ENCODE results near the gene SHH.
"Not testable (repeated sequence)": the region's sequence is repeated elsewhere in the genome, so short reads cannot be mapped to it uniquely, and the experiment has no call there.

The SHH gene

DNA sequence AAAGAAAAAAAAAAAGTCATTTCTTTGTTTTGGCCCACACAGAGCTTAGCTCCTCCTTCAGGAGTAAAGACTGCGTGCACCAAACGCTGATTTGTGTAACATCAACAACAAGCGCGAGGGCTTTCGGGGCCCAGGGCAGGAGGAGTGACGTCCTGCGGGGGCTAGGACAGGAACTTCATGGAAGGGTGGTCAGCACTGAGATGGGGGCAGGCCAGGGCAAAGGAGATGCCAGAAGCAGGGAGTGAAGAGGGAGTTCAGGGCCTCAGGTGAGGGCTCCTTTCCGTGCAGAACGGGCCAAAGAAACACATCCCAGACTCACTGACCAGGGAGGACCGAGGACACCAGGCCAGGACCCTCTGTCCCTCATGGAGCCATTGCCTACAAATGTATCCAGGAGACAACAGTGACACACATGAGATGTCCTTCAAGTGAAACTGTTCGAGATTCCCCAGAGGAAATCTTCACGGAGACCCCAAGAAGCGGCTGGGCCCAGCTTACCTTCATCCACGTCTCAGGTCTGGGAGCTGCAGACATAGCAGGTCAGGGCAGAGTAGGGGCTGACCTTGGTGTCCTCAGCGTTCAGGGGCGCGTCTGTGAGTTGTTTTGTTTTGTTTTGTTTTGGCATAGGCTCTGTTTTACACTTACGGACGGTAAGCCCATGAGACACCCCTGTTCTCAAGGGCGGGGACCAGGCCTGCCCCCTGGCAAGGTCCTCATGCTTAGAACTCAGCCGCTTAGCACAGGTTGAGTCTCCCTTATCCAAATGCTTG is 30.4 kb upstream of the SHH start:
- DNase-seq: no peak

DNA sequence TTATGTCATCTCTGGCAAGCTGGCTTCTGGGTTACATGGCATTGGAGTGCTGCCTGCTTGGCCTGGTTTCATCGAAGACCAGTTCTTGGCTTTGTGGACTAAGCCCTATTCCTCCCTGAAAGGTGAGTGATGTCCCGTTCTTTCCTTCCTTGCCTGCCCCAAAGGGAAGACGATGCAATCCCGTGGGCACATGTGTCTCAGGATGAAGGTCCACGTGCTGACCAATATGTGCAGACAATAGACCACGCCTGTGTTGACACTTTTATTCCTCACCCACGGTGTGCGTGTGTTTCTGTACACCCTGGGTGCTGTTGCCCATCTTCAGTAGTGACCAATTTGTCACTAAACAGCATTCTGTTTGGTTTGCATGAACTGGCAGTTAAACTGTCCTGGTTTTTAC is 28.6 kb upstream of the SHH start:
- no peak for DNase-seq

- DNase-seq: no peak
These were observed 28.1 kb upstream of the SHH start for GRCh38 chr7:155840262-155840885.

- DNase-seq: no peak
These were observed 27.2 kb upstream of the SHH start for GRCh38 chr7:155839461-155839860.

- not testable (repeated sequence) for DNase-seq
These were observed 26.0 kb upstream of the SHH start for GRCh38 chr7:155838312-155838711.

- no peak for DNase-seq
These were observed 24.8 kb upstream of the SHH start for GRCh38 chr7:155837126-155837479.

GRCh38 chr7:155836216-155837125 is 24.2 kb upstream of the SHH start:
- no peak for DNase-seq

DNA sequence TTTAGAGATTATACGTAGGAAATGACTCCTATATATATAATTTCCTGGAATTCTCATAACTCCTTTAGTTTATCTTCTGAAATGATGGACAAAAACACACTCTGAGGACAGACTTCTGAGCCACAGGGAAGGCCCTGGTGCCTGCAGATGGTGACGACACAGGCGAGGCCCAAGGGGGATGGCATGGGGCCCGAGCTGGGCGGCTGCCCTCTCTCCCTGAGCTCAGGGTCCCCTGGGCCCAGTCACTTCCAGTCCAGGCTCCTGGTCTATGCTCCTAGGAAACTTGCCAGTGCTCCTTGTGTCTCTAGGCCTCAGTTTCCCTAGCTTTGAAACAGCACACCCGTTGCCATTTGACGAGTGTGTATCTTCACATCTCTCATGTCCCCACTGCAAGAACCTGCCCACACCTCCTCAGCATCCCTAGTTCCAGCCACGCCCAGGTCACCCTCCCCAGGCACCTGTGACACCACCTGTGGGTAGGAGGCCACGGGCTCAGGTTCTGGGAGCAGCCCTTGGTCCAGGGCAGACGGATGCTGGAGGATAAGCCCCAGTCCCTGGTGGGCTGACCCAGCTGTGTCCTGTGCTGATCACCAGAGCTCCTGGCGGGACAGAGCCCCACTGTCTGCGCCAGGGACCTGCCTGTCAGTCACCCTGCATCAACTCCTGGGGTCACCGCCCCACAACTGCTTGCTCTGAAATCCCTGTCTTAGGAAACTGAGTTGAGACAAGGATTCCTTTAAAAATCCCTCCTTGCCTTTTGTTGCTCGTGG is 23.4 kb upstream of the SHH start:
- DNase-seq: no peak

DNA sequence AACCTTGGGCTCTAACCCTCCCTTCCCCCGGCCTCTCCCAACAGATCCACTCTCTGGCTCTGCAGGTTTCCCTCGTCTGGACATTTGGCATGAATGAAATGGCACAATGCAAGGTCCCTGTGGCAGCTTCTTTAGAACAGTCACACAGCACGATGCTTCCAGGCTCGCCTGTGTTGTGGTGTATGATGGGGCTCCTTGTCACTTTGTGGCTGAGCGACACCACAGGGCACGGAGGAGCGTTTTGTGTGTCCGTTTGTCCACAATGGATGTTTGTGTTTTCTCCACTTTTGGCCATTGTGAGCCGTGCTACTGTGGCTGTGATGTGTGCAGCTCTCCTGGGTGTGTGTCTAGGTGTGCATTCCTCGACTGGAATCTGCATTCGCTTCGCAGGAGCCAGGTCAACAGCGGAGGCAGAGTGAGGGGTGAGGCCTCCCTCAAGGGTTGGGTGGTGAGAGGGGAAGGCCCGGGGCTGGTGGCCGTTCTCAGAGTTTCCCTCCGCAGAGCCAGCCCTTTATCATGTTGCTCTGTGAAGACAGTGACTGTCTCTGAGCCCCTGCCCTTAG is 22.3 kb upstream of the SHH start:
- DNase-seq: no peak

GRCh38 chr7:155833651-155834050 is 21.4 kb upstream of the SHH start:
- no peak for DNase-seq

DNA sequence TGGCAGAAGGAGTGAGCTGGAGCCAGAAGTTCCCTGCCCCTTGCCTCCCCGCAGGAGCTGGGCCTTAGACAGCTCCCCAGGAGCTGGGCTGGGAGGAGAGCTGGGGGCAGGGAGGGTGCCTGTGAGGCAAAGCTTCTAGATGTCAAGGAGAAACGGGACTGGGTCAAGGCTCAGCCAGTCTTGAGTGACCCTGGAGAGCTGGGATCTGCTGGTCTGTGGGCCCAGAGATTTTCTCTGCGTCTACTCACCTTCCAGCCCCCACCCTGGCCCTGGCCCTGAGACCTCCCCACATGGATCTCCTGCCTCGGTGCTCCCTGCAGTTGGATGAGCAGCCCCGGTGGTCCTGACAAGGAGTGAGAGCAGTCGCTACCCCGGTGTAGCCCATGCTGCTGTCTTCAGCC is 20.3 kb upstream of the SHH start:
- no peak for DNase-seq

- no peak for DNase-seq
These were observed 19.7 kb upstream of the SHH start for GRCh38 chr7:155831807-155832524.

DNA sequence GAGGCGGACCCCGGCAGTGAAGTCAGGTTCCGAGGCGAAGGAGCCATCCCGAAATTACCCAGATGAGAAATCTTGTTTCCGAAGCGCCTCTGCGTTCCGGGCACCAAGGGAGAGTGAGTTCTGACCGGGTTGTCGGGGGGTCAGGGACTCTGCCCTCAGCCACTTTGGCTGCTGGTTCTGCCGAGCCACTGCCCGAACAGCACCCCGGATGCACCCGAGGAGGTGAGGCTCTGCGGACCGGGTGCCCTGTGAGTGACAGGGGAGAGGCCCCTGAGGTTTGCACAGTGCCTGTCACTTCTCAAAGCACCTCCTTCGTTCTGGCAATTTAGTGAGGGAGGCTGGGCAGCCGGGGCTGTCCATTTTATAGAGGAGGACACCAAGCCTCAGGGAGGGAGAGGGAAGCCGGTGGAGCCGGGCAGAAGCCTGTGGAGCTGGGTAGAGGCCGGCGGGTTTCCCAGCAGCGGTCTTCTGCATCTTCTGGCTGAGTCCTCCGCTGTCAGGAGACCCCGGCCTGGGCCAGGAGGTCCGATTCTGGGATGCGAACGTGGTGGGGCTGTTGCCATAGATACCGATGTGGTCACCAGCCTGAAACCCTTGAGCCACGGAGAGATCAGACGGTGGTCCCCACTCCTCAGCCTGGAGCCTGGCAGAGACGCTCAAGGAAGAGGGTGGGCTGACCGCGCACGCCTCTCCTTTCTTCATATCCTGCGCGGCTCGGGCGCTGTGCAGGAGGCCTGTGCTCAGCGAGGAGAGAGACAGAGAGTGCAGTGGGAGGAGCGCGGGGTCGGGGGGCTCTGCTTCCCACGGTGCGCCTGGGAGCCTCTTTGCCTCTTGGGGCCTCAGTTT is 18.9 kb upstream of the SHH start:
- DNase-seq: no peak

- no peak for DNase-seq
These were observed 17.7 kb upstream of the SHH start for GRCh38 chr7:155829796-155830470.

GRCh38 chr7:155825336-155825735 is 13.1 kb upstream of the SHH start:
- DNase-seq: no peak

GRCh38 chr7:155824227-155824886 is 12.1 kb upstream of the SHH start:
- no peak for DNase-seq

DNA sequence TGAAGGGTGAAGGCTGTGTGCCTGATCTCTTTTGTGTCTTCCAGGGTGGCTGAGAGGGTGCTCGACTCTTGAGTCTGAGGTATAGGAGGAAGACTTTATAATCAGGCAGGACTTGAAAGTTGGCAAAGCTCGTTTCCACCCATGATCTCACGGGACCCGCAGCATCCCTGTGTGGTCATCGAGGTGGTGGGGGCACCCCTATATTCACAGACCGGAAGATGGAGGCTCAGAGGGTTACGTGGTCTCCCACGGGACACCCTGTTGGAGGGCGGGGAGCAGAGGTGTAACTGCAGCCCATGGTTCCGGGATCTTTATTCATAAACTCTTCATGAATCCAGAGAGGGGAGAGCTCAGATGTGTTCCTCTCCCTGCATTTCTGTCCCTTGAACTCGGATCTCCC is 9.6 kb upstream of the SHH start:
- DNase-seq: no peak

- DNase-seq: no peak
These were observed 8.5 kb upstream of the SHH start for GRCh38 chr7:155820788-155821187.

- no peak for DNase-seq
These were observed 8.0 kb upstream of the SHH start for GRCh38 chr7:155820246-155820645.

DNA sequence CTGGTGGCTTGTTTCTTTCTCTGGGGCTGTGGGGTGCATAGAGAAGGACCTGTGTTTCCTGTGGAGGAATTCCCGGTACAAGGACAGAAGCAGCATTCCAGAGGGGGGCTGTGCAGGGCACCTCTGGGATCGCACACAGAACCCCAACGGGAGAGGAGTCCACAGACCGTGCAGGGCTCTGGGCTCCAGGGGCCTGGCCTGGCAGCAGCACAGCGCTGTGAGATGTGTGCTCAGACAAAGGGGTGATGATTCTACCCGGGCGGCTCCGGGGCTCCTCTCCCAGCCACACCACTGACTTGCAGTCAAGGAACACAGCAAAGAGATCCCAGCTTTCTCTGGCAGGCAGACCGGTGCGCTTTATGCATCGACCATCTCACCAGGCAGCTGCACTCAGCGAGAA is 6.9 kb upstream of the SHH start:
- no peak for DNase-seq

Measured in activated CD4-positive, alpha-beta T cell treated with anti-CD3 and anti-CD28 coated beads, Interleukin-2, amount 50 U/mL, for 48 hours (primary cell).